Activated naive CD8-positive, alpha-beta T cell treated with anti-CD3 and anti-CD28 coated beads, Interleukin-2, amount 10 ng/mL, durations not matched to agents 7 days and 5 days (primary cell): ENCODE measurements around the gene TRIM67. TPM values are rescaled to one million over a fixed set of nuclear protein-coding genes. Genes with fewer than 3 reads are reported as not detected.

Source experiments
- ATAC-seq: fragments of 150-1000 bp; cut with Tn5 transposase; one replicate; pipeline ENCODE4 v1.10.0; 2021; ENCODE audit warnings: low read depth, moderate library complexity
- POLR2A ChIA-PET: fragments of 350-600 bp; sonication (Branson Sonifier 250); formaldehyde crosslinking; loops from one replicate; lab custom pipeline; 2021; ENCODE audit warnings: antibody characterized with exemption; lab: Charles Lee
- DNase-seq: peaks from one replicate; pipeline ENCODE4 v3.0.0; 2021
- H3K27ac Mint-ChIP-seq: one replicate; pipeline ENCODE4 v1.8.0; 2022; ENCODE audit warnings: mild to moderate bottlenecking, mixed read lengths
- H3K27me3 Mint-ChIP-seq: one replicate; pipeline ENCODE4 v1.8.0; 2022; ENCODE audit warnings: mild to moderate bottlenecking, moderate library complexity, mixed read lengths
- H3K36me3 Mint-ChIP-seq: one replicate; pipeline ENCODE4 v1.8.0; 2021; ENCODE audit warnings: mild to moderate bottlenecking, mixed read lengths
- H3K4me1 Mint-ChIP-seq: one replicate; pipeline ENCODE4 v1.8.0; 2021; ENCODE audit warnings: mixed read lengths
- H3K4me3 Mint-ChIP-seq: one replicate; pipeline ENCODE4 v1.8.0; 2022; ENCODE audit warnings: mild to moderate bottlenecking, moderate library complexity, mixed read lengths
- H3K9me3 Mint-ChIP-seq: one replicate; pipeline ENCODE4 v1.8.0; 2021; ENCODE audit warnings: mixed read lengths
- total RNA-seq, 2 experiments: library from RNA; stranded (reverse); gene quantifications; one replicate each; pipeline ENCODE4 v1.2.3, GENCODE V29; 2021

The TRIM67 gene
- total RNA-seq, 2 experiments from 2014 or later: not detected

GRCh38 chr1:231248778-231249177 lies 86.9 kb downstream of the TRIM67 start:
- DNase-seq: no peak
- H3K4me1 Mint-ChIP-seq: peaks cover 11% of the 10 kb centered on the region
- H3K27ac Mint-ChIP-seq: no peak overlapping the region
- POLR2A ChIA-PET: no interaction called here
- H3K4me3 Mint-ChIP-seq: no peak overlapping the region
- no peaks in the 10 kb centered on the region for H3K9me3 Mint-ChIP-seq
- ATAC-seq: no peak
- H3K27me3 Mint-ChIP-seq: no peaks in the 10 kb centered on the region
- peaks cover 38% of the 10 kb centered on the region for H3K36me3 Mint-ChIP-seq

DNA sequence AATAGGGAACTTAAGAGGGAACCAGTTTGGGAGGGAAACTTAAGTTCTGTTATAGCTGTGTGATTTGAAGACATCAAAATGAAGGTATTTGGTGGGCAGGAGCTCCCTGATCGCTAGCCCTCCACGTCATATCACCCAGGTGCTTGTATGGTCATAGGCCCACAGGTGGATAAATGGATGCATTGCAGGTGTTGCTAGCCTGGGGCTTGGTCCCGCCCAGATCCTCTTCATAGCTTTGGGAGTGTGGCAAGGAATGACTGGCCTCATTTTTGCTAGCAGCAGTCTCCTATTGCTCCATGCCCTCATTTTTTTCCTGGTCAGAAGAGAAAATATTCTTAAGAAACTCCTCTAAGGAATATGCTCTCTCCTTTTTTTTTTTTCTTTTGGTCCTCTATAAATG lies 90.5 kb downstream of the TRIM67 start:
- H3K27ac Mint-ChIP-seq: no peak overlapping the region
- POLR2A ChIA-PET: no interaction called here
- H3K4me1 Mint-ChIP-seq: peaks cover 6% of the 10 kb centered on the region
- H3K36me3 Mint-ChIP-seq: peaks cover 57% of the 10 kb centered on the region
- DNase-seq: no peak
- H3K9me3 Mint-ChIP-seq: peaks cover 7% of the 10 kb centered on the region
- no peak for ATAC-seq
- H3K27me3 Mint-ChIP-seq: no peaks in the 10 kb centered on the region
- no peak overlapping the region for H3K4me3 Mint-ChIP-seq

DNA sequence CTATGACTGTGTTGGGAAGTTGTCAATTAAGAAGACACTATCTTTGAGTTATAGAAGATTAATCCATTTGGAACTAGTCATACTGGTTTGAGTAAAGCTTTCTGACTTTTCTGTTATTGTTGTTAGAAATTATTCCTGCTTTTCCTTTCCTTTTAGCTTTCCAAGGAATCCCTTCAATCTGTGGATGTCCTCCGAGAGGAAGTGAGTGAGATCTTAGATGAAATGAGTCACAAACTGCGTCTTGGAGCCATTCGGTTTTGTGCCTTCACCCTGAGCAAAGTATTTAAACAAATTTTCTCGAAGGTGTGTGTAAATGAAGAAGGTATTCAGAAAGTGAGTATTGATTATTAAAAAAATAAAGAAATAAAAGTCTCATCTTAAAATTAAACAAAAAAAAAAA lies 98.5 kb downstream of the TRIM67 start:
- POLR2A ChIA-PET: no interaction called here
- H3K4me3 Mint-ChIP-seq: no peak overlapping the region

DNA sequence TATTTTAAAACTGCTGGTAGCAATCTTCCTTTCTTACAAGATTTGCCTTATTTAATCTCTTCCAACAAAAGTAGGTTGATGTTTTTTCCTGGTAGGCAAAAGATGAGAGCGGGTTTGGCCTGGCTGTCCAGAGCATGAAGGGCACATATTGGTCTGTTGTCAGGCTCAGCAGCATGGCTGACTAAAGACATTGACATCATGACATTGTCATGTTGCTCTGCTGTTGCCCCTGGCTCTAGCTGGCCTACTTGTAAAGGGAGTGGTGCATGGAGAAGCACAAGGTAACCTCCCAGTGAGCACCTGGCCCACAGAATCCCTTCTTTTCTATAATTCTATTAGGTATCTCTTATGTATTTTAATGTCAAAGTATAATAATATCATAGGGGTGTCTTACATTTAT lies 102.8 kb downstream of the TRIM67 start:
- H3K27me3 Mint-ChIP-seq: no peaks in the 10 kb centered on the region
- H3K9me3 Mint-ChIP-seq: peaks cover 4% of the 10 kb centered on the region
- no peak overlapping the region for H3K4me3 Mint-ChIP-seq
- no peak overlapping the region for H3K27ac Mint-ChIP-seq
- POLR2A ChIA-PET: no interaction called here
- peaks cover 64% of the 10 kb centered on the region for H3K36me3 Mint-ChIP-seq
- ATAC-seq: no peak
- H3K4me1 Mint-ChIP-seq: peaks cover 2% of the 10 kb centered on the region
- DNase-seq: no peak

More for the DNA sequence above, 98.5 kb downstream of the TRIM67 start:
- peaks cover 81% of the 10 kb centered on the region for H3K36me3 Mint-ChIP-seq
- H3K27me3 Mint-ChIP-seq: no peaks in the 10 kb centered on the region
- no peak for ATAC-seq
- peaks cover 1% of the 10 kb centered on the region for H3K4me1 Mint-ChIP-seq
- DNase-seq: no peak
- no peak overlapping the region for H3K27ac Mint-ChIP-seq
- peaks cover 20% of the 10 kb centered on the region for H3K9me3 Mint-ChIP-seq

DNA sequence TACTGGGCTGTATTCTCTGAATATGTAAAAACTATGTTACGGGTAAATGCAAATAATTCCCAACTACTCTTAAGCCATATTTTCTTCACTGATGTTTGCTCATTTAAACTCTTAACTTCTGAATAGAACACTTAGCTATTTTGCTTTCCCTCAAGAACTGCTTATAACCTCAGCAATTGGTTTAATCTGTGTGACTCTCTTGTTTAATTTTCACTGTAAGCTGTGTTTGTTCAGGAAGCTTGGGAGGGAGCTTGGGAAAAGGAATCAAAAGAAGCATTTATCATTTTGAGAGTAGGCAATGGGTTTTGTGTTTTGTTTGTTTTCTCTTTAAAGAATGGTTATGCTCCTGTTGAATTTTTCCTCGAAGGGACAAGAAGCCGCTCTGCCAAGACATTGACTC lies 103.5 kb downstream of the TRIM67 start:
- Mint-ChIP-seq H3K36me3 (peaks cover 63% of the 10 kb centered on the region), H3K4me3 (no peak overlapping the region), H3K27me3 (no peaks in the 10 kb centered on the region), H3K9me3 (peaks cover 2% of the 10 kb centered on the region), H3K27ac (no peak overlapping the region), H3K4me1 (peaks cover 2% of the 10 kb centered on the region)
- no peak for ATAC-seq
- POLR2A ChIA-PET: no interaction called here
- DNase-seq: no peak

- ATAC-seq: no peak
- peaks cover 62% of the 10 kb centered on the region for H3K36me3 Mint-ChIP-seq
- POLR2A ChIA-PET: no interaction called here
Measured at GRCh38 chr1:231266811-231267322, 105.0 kb downstream of the TRIM67 start.

More at GRCh38 chr1:231266811-231267322, 105.0 kb downstream of the TRIM67 start:
- DNase-seq: no peak
- Mint-ChIP-seq H3K4me3 (no peak overlapping the region), H3K9me3 (no peaks in the 10 kb centered on the region), H3K27ac (no peak overlapping the region), H3K27me3 (no peaks in the 10 kb centered on the region), H3K4me1 (peaks cover 9% of the 10 kb centered on the region)

Other genes starting within 250 kb of the TRIM67 start
- gene TTC13, start 183.2 kb upstream of the TRIM67 start, total RNA-seq: 10 to 100 TPM; 37.7 to 43.7 TPM
- 10 to 100 TPM; 17.4 to 18.6 TPM for gene ARV1, start 183.0 kb upstream of the TRIM67 start, total RNA-seq
- gene FAM89A, start 121.8 kb upstream of the TRIM67 start, total RNA-seq: 1 to 10 TPM; 6.7 to 7.6 TPM
- 10 to 100 TPM; 38.4 to 38.9 TPM for gene GNPAT, start 79.2 kb downstream of the TRIM67 start, total RNA-seq
- 10 to 100 TPM; 24.0 to 24.3 TPM for gene EXOC8, start 175.8 kb downstream of the TRIM67 start, total RNA-seq
- 10 to 100 TPM; 14.7 to 19.0 TPM for gene SPRTN, start 176.2 kb downstream of the TRIM67 start, total RNA-seq